GM23338 (cell line): Measurements from ENCODE around the gene MZB1. TPM values are rescaled to one million over a fixed set of nuclear protein-coding genes. Genes with fewer than 3 reads are reported as not detected.

ENCODE experiments used
- polyA plus RNA-seq: library from polyadenylated mRNA; unstranded; fragments of >200 nt; fragmentation: Nextera tagmentation; extraction: Ambion mirVana; gene quantifications from 2 replicates; pipeline ENCODE4 v1.2.1, GENCODE V29; 2016
- total RNA-seq: library from RNA; depleted of rRNA; stranded (reverse); fragments of >200 nt; shearing (Covaris generic); gene quantifications from 2 replicates; pipeline ENCODE4 v1.2.3, GENCODE V29; 2014; rRNA removed

MZB1 gene
- total and polyA plus RNA-seq, 2 experiments from 2014 or later: 0.52 to 1.6 TPM

Other genes with a start within 250 kb of the MZB1 start
- 5.9 and 11.5 TPM in 2 replicates for gene SIL1, start 191.5 kb downstream of the MZB1 start, total RNA-seq
- 5.5 and 6.7 TPM in 2 replicates for gene SIL1, start 191.5 kb downstream of the MZB1 start, polyA plus RNA-seq
- 506 and 546 TPM in 2 replicates for gene MATR3, start 96.2 kb downstream of the MZB1 start, total RNA-seq
- 226 and 278 TPM in 2 replicates for gene MATR3, start 96.2 kb downstream of the MZB1 start, polyA plus RNA-seq
- 132 and 148 TPM in 2 replicates for gene PAIP2, start 48.1 kb downstream of the MZB1 start, total RNA-seq
- 226 and 277 TPM in 2 replicates for gene PAIP2, start 48.1 kb downstream of the MZB1 start, polyA plus RNA-seq
- not detected in 2 replicates for gene SLC23A1, start 6.6 kb downstream of the MZB1 start, total RNA-seq
- gene SLC23A1, start 6.6 kb downstream of the MZB1 start, polyA plus RNA-seq: 0.16 and 0.29 TPM in 2 replicates
- gene PROB1, start 5.2 kb upstream of the MZB1 start, total RNA-seq: 2.7 and 3.1 TPM in 2 replicates
- 0.54 and 0.73 TPM in 2 replicates for gene PROB1, start 5.2 kb upstream of the MZB1 start, polyA plus RNA-seq
- 7.1 and 16.0 TPM in 2 replicates for gene SPATA24, start 14.2 kb upstream of the MZB1 start, total RNA-seq
- gene SPATA24, start 14.2 kb upstream of the MZB1 start, polyA plus RNA-seq: 20.6 and 22.4 TPM in 2 replicates
- 14.2 and 18.9 TPM in 2 replicates for gene DNAJC18, start 49.6 kb upstream of the MZB1 start, total RNA-seq
- 13.4 and 15.1 TPM in 2 replicates for gene DNAJC18, start 49.6 kb upstream of the MZB1 start, polyA plus RNA-seq
- gene ECSCR, start 72.8 kb upstream of the MZB1 start, total RNA-seq: 1.2 and 2.2 TPM in 2 replicates
- gene ECSCR, start 72.8 kb upstream of the MZB1 start, polyA plus RNA-seq: 2.5 and 2.6 TPM in 2 replicates
- gene SMIM33, start 81.1 kb upstream of the MZB1 start, total RNA-seq: not detected in 2 replicates
- not detected in 2 replicates for gene SMIM33, start 81.1 kb upstream of the MZB1 start, polyA plus RNA-seq
- gene STING1, start 92.8 kb upstream of the MZB1 start, total RNA-seq: 0.39 TPM in 1 of 2 replicates, not detected in the other
- 0.30 and 0.66 TPM in 2 replicates for gene STING1, start 92.8 kb upstream of the MZB1 start, polyA plus RNA-seq
- gene UBE2D2, start 171.4 kb upstream of the MZB1 start, total RNA-seq: 101 and 120 TPM in 2 replicates
- 166 and 172 TPM in 2 replicates for gene UBE2D2, start 171.4 kb upstream of the MZB1 start, polyA plus RNA-seq